Activated naive CD8-positive, alpha-beta T cell treated with anti-CD3 and anti-CD28 coated beads, Interleukin-2, amount 50 U/mL, for 16 hours (primary cell): ENCODE measurements around the gene FOCAD.

Experiments
- DNase-seq: peaks from one replicate; pipeline ENCODE4 v3.0.0-alpha.2; 2020; ENCODE audit warnings: low read depth, low spot score

The FOCAD gene

GRCh38 chr9:20788526-20789451, 104.7 kb downstream of the FOCAD start:
- no peak for DNase-seq

GRCh38 chr9:20790721-20791120, 106.7 kb downstream of the FOCAD start:
- DNase-seq: no peak

- no peak for DNase-seq
Observed at GRCh38 chr9:20791682-20792081, 107.6 kb downstream of the FOCAD start.

- DNase-seq: no peak
Observed at GRCh38 chr9:20804489-20805250, 120.6 kb downstream of the FOCAD start.

- DNase-seq: no peak
Observed at GRCh38 chr9:20805766-20806165, 121.7 kb downstream of the FOCAD start.

- no peak for DNase-seq
Observed at GRCh38 chr9:20808002-20808401, 123.9 kb downstream of the FOCAD start.

GRCh38 chr9:20811872-20812271, 127.8 kb downstream of the FOCAD start:
- DNase-seq: no peak

- DNase-seq: no peak
Observed at GRCh38 chr9:20815923-20816703, 132.1 kb downstream of the FOCAD start.

- DNase-seq: no peak
Observed at GRCh38 chr9:20823051-20823450, 139.0 kb downstream of the FOCAD start.

- no peak for DNase-seq
Observed at GRCh38 chr9:20831028-20831427, 147.0 kb downstream of the FOCAD start.

- no peak for DNase-seq
Observed at GRCh38 chr9:20832775-20833174, 148.7 kb downstream of the FOCAD start.

GRCh38 chr9:20835377-20836286, 151.6 kb downstream of the FOCAD start:
- DNase-seq: no peak

- no peak for DNase-seq
Observed at GRCh38 chr9:20837166-20837565, 153.1 kb downstream of the FOCAD start.

GRCh38 chr9:20838218-20838617, 154.2 kb downstream of the FOCAD start:
- no peak for DNase-seq

- DNase-seq: no peak
Observed at GRCh38 chr9:20844916-20845315, 160.9 kb downstream of the FOCAD start.

GRCh38 chr9:20848490-20848889, 164.4 kb downstream of the FOCAD start:
- no peak for DNase-seq

GRCh38 chr9:20853866-20854265, 169.8 kb downstream of the FOCAD start:
- DNase-seq: no peak

GRCh38 chr9:20854444-20854843, 170.4 kb downstream of the FOCAD start:
- no peak for DNase-seq

- no peak for DNase-seq
Observed at GRCh38 chr9:20863945-20864344, 179.9 kb downstream of the FOCAD start.

- no peak for DNase-seq
Observed at GRCh38 chr9:20865347-20865746, 181.3 kb downstream of the FOCAD start.

GRCh38 chr9:20870115-20870514, 186.1 kb downstream of the FOCAD start:
- no peak for DNase-seq
